Cardiac fibroblast (primary cell): ENCODE measurements around the gene TBX10.

Experiments
- DNase-seq, 2 donors: peaks; one replicate each; pipeline versions ENCODE4 v3.0.0 to v3.0.0-alpha.2; 2010; ENCODE audit warnings: low read depth in 2 of 2
- H3K4me3 ChIP-seq, 2 donors: replicated peaks in 1 of 2; 1 replicate in 1 of 2; 2 replicates in 1 of 2; pipeline ENCODE4 v1.5.1; 2011; ENCODE audit warnings: low read depth in 2 of 2, low read length in 2 of 2, mild to moderate bottlenecking in 2 of 2, moderate library complexity in 1 of 2
- TF ChIP-seq, protein P1 (sequence below): IDR thresholded peaks from one replicate; pipeline ENCODE4 v1.5.1; 2011; ENCODE audit warnings: low read depth, mild to moderate bottlenecking, low read length, inconsistent platforms

The TBX10 gene

DNA sequence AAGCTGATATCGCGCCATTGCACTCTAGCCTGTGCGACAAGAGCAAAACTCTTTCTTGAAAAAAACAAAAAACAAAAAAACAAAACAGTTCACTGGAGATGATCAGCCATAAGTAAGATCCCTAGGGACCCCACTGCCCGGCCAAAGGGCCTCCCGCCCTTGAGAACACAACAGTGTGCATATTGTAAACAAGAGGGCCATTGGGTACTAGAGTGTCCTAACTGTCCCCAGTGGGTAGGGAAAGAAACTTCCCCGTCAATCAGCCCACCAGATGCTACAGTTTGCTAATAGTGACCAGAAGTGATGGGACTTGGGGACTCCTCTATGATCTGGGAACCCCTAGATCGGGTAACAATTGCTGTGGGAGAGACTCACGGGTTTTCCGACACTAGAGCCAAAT is 14.7 kb upstream of the TBX10 start:
- H3K4me3 ChIP-seq = no peak overlapping the region
- DNase-seq = no peak
- TF ChIP-seq, protein P1, sequence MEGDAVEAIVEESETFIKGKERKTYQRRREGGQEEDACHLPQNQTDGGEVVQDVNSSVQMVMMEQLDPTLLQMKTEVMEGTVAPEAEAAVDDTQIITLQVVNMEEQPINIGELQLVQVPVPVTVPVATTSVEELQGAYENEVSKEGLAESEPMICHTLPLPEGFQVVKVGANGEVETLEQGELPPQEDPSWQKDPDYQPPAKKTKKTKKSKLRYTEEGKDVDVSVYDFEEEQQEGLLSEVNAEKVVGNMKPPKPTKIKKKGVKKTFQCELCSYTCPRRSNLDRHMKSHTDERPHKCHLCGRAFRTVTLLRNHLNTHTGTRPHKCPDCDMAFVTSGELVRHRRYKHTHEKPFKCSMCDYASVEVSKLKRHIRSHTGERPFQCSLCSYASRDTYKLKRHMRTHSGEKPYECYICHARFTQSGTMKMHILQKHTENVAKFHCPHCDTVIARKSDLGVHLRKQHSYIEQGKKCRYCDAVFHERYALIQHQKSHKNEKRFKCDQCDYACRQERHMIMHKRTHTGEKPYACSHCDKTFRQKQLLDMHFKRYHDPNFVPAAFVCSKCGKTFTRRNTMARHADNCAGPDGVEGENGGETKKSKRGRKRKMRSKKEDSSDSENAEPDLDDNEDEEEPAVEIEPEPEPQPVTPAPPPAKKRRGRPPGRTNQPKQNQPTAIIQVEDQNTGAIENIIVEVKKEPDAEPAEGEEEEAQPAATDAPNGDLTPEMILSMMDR = no peak

DNA sequence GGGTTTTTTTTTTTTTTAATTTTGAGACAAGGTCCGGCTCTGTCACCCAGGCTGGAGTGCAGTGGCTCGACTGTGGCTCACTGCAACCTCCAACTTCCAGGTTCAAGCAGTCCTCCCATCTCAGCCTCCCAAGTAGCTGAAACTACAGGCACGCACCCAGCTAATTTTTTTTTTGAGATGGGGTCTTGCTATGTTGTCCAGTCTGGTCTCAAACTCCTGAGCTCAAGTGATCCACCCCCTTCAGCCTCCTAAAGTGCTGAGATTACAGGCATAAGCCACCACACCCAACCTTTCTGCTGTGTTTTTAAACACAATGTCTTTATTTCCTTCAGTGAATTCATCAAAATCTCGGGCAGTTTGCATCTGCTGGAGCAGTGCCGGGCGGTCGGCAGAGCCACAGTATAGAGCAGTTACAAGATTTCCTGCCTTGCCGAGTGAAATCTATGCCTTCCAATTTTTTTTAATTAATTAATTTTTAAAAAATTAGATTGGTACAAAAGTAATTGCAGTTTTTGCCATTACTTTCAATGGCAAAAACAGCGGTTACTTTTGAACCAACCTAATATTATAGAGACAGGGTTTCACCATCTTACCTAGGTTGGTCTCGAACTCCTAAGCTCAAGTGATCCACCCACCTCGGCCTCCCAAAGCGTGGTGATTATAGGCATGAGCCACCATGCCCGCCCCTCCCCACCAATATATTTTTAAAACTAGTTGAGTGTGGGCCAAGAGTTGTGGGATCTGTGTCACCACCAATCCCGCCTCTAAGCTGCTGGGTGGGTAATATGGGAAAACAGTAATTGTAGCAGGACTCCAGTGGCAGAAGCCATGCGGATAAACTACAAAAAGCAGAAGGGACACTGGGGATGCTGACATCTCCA is 13.6 kb upstream of the TBX10 start:
- TF ChIP-seq, protein P1 = no peak
- DNase-seq = no peak
- no peak overlapping the region for H3K4me3 ChIP-seq

DNA sequence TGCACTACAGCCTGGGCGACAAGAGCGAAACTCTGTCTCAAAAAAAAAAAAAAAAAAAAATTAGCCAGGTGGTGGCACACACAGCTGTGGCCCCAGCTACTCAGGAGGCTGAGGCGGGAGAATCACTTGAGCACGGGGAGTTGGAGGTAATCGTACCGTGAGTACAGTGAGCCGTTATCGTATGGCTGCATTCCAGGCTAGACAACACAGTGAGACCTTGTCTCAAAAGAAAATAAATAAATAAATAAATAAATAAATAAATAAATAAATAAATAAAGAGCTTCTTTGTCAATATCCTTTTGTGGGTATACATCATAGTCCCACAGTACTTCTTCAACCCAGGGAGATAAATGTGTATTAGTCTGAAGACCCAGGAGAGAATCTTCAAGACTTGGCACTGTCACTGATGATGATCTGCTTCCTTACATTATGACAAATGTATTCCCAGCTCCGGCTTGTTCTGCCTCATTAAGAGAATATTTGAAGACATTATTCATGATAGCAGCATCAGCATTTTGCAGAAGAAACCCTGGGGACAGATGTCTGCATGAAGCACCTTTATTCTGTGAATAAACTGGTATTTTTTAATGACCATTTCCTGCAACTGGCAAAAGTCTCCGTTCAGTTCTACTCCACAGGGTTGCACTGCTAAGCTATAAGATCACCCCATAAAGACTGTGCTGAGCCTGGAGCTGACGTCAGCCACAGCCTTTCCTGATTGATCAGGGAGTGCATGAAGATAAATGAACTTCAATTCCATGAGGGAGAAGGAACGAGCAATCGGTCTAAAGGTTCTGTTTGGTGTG is 12.6 kb upstream of the TBX10 start:
- TF ChIP-seq, protein P1 = no peak
- DNase-seq = no peak
- no peak overlapping the region for H3K4me3 ChIP-seq

DNA sequence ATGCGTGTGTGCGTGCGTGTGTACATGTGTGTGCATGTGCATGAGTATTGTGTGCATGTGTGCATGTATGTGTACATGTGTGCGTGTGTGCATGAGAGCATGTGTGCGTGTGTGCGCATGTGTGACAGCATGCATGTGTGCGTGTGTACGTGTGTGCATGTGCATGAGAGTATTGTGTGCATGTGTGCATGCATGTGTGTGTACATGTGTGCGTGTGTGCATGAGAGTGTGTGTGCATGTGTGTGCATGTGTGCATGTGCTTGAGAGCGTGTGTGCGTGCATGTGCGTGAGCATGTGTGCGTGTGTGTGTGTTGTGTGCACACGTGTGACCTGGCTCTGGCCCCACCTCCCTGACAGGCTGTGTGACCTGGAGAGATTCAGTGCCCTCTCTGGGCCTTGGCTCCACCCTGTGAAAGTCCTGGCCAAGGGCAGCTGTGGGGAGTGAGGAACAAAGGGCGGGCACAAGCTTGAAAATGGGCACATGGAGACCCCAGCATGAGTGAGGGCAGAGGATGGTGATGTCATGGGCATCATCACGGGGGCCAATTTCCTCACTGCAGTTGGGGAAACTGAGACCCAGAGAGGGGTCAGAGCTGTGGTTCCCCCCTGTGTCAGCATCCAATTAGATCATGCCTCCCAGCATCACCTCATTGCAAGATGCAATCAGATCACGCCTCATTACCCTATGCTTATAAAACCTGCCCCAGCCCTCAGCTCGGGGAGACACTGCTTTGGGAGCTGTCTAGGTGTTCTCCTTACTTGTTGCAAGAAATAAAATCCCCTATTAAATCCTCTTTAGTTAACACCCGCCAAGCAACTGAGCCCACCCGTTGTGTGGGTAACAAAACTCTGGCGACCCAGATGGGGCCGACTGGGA is 10.3 kb upstream of the TBX10 start:
- TF ChIP-seq, protein P1 = no peak
- DNase-seq = no peak
- no peak overlapping the region for H3K4me3 ChIP-seq

DNA sequence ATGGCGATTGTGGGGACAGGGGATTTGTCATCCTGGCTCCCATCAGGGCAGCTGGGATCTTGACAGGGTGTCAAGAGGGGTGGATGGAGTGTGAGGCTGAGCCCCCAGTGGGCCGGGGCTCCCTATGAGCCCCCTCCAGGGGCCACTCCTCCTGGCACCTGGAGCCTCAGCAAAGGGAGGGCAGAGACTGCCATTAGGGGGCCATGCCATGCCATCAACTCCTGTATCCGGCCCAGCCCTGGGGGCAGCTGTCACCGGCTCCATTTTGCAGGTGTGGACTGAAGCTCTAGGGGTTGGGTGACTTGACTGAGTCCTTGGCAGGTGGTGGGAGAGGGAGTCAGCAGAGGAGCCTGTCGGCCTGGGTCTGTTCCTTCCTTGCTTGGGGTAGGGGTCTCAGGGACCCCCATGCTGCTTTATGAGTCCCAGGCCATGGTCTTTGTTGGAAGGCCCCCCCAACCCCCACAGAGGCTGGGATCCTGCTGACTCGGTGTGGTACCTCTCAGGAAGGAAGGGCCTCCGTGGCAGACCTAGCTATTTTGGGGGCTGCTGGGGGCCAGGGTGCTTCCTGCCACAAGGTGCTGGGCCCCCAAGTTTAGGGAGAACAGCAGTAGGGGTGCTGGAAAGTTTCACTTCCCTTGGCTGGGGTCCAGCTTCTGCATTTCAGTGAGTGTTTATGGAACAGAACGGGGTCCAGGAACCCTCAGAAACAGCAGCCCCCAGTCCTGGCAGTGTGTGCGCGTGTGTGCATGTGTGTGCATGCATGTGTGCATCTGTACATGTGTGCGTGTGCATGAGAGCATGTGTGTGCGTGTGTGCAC is 9.4 kb upstream of the TBX10 start:
- DNase-seq = no peak
- TF ChIP-seq, protein P1 = no peak
- H3K4me3 ChIP-seq = no peak overlapping the region
